Measurements from ENCODE around the gene PTPRJ. TPM values are rescaled to one million over a fixed set of nuclear protein-coding genes. Genes with fewer than 3 reads are reported as not detected.
A peak's percentile ranks its signal among the peaks of the same experiment; 100 is the strongest.

The PTPRJ gene
- total and polyA plus RNA-seq, 5 donors from 2014 or later = 13.8 to 81.8 (median 19.0) TPM

DNA sequence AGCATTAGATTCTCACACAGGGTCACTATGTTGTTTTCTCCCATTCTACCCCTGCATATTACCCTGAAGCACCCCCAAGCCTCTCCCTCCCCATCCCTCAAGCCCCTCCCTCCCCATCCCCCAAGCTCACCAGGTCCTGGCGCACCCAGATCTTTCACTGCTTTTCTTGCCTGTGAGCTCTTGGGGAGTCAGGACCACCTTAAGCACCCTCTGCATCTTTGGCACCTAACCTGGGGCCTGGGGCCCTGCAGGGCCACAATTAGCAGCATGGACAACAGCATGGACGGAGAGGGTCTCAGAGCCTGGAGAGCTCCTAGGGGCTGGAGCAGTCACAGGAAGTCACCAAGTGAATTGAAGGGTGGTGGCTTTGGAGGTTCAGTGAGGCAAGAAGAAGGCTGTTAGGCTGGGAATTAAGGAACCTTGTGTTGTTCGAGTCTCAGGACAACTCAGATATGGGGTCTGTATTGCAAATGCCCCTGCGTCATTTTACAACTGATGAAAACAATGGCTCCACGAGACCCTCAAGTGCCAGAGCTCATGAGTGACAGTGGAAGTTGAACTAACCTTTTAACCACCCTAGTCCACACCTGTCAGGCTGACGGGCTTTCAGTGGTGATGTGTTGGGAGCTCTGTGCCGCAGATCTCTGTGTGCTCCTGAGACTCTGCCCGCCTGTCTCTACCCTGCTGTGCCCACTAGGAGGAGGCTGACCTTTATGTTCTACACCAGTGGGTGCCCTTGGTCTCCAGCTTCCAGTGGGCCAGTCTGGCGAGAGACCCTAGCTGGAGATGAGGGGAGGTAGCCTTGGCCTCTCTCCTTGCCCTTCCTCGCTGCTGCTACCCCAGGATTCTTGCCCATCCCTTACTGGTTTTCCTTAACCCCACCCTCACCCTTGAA, 125.0 kb downstream of the PTPRJ start:
- peak overlapping the region; percentile 62 for H3K4me3 ChIP-seq (ENCODE audit: low read depth, low read length)
- DNase-seq = no peak
- Mint-ChIP-seq H3K4me1 (peaks cover 42 to 94% (median 65%) of the 10 kb centered on the region in 4 donors), H3K4me3 (peak overlapping the region; percentile 10 to 68 (median 50)), H3K36me3 (no peaks in the 10 kb centered on the region), H3K9me3 (no peaks in the 10 kb centered on the region), H3K27me3 (no peaks in the 10 kb centered on the region), H3K27ac (peak overlapping the region; percentile 79 to 87 (median 80))
- no peaks in the 10 kb centered on the region for H3K9me3 ChIP-seq (ENCODE audit: control insufficient read depth in 2 of 2, low read length in 2 of 2)
- H3K4me1 ChIP-seq (ENCODE audit: control insufficient read depth, insufficient read depth, low read length, poor library complexity, severe bottlenecking) = peaks cover 67% of the 10 kb centered on the region
- H3K36me3 ChIP-seq (ENCODE audit: control insufficient read depth, insufficient read depth, low read length) = no peaks in the 10 kb centered on the region
- H3K27me3 ChIP-seq (ENCODE audit: control insufficient read depth, insufficient read depth, low read length) = no peaks in the 10 kb centered on the region
- H3K27ac ChIP-seq (ENCODE audit: insufficient read depth, low read length, poor library complexity, severe bottlenecking) = peak overlapping the region; percentile 49
- ATAC-seq (ENCODE audit: low read depth in 2 of 2) = no peak

DNA sequence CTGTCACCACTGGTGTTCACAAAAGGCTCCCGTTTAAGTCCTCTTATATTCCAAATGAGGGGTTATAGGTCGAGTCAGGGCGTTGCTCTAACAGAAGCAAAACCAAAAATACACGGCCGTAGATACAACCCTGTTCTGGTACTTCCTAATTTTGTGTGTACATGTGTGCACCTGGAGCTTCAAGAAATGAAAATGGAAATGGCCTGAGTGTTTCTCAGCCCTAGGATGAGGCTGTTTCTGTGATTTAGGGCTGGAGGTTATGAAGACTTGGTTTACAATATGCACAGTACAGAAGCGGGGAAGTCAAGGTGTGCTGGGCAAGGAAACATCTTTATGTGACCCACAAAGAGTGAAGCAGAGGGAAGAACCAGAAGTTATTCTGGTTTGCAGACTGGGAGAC, 125.8 kb downstream of the PTPRJ start:
- Mint-ChIP-seq H3K4me1 (peaks cover 42 to 87% (median 65%) of the 10 kb centered on the region in 4 donors), H3K4me3 (peak overlapping the region; percentile 49 to 68 (median 58)), H3K9me3 (no peaks in the 10 kb centered on the region), H3K36me3 (no peaks in the 10 kb centered on the region), H3K27ac (peak overlapping the region; percentile 79 to 87 (median 80)), H3K27me3 (no peaks in the 10 kb centered on the region)
- Histone ChIP-seq H3K27ac (ENCODE audit: insufficient read depth, low read length, poor library complexity, severe bottlenecking) (peak overlapping the region; percentile 49), H3K36me3 (ENCODE audit: control insufficient read depth, insufficient read depth, low read length) (no peaks in the 10 kb centered on the region), H3K4me1 (ENCODE audit: control insufficient read depth, insufficient read depth, low read length, poor library complexity, severe bottlenecking) (peaks cover 64% of the 10 kb centered on the region), H3K27me3 (ENCODE audit: control insufficient read depth, insufficient read depth, low read length) (no peaks in the 10 kb centered on the region), H3K9me3 (ENCODE audit: control insufficient read depth in 2 of 2, low read length in 2 of 2) (no peaks in the 10 kb centered on the region), H3K4me3 (ENCODE audit: low read depth, low read length) (peak overlapping the region; percentile 62)
- DNase-seq = peak in 1 of 3 donors; percentile 45
- no peak for ATAC-seq (ENCODE audit: low read depth in 2 of 2)

DNA sequence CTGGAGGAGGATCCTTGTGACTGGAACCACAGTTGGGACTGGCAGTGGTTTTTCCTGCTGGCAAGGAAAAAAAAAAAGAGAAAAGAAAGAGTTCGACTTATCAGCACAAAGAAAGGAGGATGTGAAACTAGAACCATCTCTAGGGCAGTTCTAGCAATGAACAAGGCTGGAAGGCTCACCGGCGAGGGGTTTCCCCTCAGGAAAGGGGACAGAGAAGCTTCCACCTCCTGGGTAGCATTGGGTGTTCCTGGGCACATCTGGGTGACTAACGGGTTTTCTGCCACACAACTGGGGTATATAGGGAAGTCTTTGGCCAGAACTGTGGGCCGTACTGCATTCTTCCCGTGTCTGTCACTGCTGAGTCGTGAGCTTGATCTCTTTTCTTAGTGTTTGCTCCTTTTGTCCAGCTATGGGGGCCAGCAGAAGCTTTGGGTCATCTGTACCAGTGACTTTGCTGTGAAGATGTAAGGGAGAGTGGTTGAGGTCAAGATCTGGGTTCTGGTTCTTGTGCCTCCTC, 126.9 kb downstream of the PTPRJ start:
- Mint-ChIP-seq H3K4me1 (peaks cover 35 to 80% (median 58%) of the 10 kb centered on the region in 4 donors), H3K27ac (peak overlapping the region; percentile 87 to 96 (median 93)), H3K9me3 (no peaks in the 10 kb centered on the region), H3K36me3 (peaks cover 8% of the 10 kb centered on the region), H3K4me3 (peak overlapping the region; percentile 49 to 78 (median 76)), H3K27me3 (no peaks in the 10 kb centered on the region)
- Histone ChIP-seq H3K27ac (ENCODE audit: insufficient read depth, low read length, poor library complexity, severe bottlenecking) (peak overlapping the region; percentile 81), H3K4me3 (ENCODE audit: low read depth, low read length) (peak overlapping the region; percentile 74), H3K36me3 (ENCODE audit: control insufficient read depth, insufficient read depth, low read length) (peaks cover under 1% of the 10 kb centered on the region), H3K9me3 (ENCODE audit: control insufficient read depth in 2 of 2, low read length in 2 of 2) (no peaks in the 10 kb centered on the region), H3K27me3 (ENCODE audit: control insufficient read depth, insufficient read depth, low read length) (no peaks in the 10 kb centered on the region), H3K4me1 (ENCODE audit: control insufficient read depth, insufficient read depth, low read length, poor library complexity, severe bottlenecking) (peaks cover 58% of the 10 kb centered on the region)
- DNase-seq = peak in 1 of 3 donors; percentile 61
- ATAC-seq (ENCODE audit: low read depth in 2 of 2) = peak in 1 of 2 donors; percentile 33

DNA sequence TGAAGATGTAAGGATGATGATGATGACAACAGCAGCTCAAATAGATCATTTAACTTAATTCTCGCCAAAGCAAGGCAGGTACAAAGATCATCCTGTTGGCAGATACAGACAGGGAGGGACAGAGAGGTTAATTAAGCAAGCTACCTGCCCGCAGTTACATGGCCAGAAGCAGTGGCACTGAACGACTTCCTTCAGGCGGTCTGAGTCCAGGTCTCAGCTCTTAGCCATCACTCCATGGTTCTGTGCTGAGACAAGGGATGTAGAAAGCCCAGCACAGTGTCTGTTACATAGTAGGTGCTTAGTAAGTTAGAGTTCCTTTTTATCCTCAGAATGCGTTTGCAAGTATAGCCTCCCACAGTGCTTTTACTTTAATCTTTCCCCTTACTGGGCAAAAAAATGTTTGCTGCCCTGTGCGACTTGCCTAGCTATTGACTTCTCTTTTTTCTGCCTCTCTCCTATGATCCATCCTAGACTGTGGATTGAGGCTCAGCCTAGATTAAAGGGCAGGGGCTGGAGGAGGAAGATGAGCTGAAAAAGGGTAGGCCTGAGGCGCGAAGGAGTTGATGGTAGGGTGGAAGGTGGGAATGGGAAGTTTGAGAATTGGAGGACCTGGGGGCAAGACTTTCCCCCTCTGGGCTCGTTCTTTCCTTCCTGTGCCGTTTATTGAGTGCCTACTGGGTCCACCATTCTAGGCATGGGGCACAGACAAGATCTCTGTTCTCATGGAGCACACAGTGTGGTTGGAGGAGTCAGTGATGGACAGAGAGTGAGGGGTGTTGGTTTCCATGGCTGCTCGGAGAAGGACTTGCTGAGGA, 128.1 kb downstream of the PTPRJ start:
- Mint-ChIP-seq H3K9me3 (no peaks in the 10 kb centered on the region), H3K27ac (peak overlapping the region; percentile 87 to 96 (median 93)), H3K36me3 (peaks cover 16% of the 10 kb centered on the region), H3K4me1 (peaks cover 29 to 68% (median 50%) of the 10 kb centered on the region in 4 donors), H3K4me3 (peak overlapping the region; percentile 40 to 78 (median 76)), H3K27me3 (no peaks in the 10 kb centered on the region)
- peaks cover 56% of the 10 kb centered on the region for H3K4me1 ChIP-seq (ENCODE audit: control insufficient read depth, insufficient read depth, low read length, poor library complexity, severe bottlenecking)
- no peaks in the 10 kb centered on the region for H3K27me3 ChIP-seq (ENCODE audit: control insufficient read depth, insufficient read depth, low read length)
- no peaks in the 10 kb centered on the region for H3K9me3 ChIP-seq (ENCODE audit: control insufficient read depth in 2 of 2, low read length in 2 of 2)
- ATAC-seq (ENCODE audit: low read depth in 2 of 2) = no peak
- peak overlapping the region; percentile 74 for H3K4me3 ChIP-seq (ENCODE audit: low read depth, low read length)
- no peak for DNase-seq
- peak overlapping the region; percentile 81 for H3K27ac ChIP-seq (ENCODE audit: insufficient read depth, low read length, poor library complexity, severe bottlenecking)
- peaks cover 13% of the 10 kb centered on the region for H3K36me3 ChIP-seq (ENCODE audit: control insufficient read depth, insufficient read depth, low read length)

DNA sequence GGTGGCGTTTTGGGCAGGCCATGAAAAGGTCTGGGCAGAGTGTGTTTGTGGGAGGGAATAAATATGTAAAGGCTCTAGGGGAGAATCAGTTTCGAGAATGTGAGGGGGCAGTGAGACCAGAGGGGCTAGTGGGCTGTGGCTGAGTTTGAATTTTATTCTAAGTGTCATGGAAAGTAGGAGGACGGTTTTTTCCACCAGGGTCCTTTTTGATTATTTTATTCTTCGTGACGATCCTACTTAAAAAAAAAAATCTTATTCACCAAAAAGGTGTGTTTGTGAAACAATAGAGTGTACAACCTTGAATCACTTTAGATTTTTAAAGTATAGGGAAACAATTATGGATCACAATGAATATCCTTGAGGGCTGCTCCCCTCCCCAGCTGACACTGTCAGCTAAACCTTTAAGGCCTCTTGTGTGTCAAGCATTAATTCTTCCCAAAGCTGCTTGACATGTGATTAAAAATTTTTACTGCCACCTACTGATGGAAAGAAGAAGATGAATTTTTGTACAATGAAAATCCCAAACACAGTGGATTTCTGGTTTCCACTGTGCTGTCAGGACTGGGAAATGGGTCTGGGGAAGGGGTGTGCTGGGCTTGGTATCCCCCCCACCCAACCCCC, 128.8 kb downstream of the PTPRJ start:
- Histone ChIP-seq H3K27ac (ENCODE audit: insufficient read depth, low read length, poor library complexity, severe bottlenecking) (peak overlapping the region; percentile 81), H3K36me3 (ENCODE audit: control insufficient read depth, insufficient read depth, low read length) (peaks cover 19% of the 10 kb centered on the region), H3K4me3 (ENCODE audit: low read depth, low read length) (peak overlapping the region; percentile 91), H3K27me3 (ENCODE audit: control insufficient read depth, insufficient read depth, low read length) (no peaks in the 10 kb centered on the region), H3K9me3 (ENCODE audit: control insufficient read depth in 2 of 2, low read length in 2 of 2) (peaks cover 0 to 2% of the 10 kb centered on the region in 2 experiments), H3K4me1 (ENCODE audit: control insufficient read depth, insufficient read depth, low read length, poor library complexity, severe bottlenecking) (peaks cover 51% of the 10 kb centered on the region)
- Mint-ChIP-seq H3K4me1 (peaks cover 29 to 60% (median 48%) of the 10 kb centered on the region in 4 donors), H3K36me3 (peaks cover 18% of the 10 kb centered on the region), H3K9me3 (no peaks in the 10 kb centered on the region), H3K27me3 (no peaks in the 10 kb centered on the region), H3K27ac (peak overlapping the region; percentile 87 to 96 (median 93)), H3K4me3 (peak overlapping the region; percentile 40 to 83 (median 77))
- DNase-seq (peak in 2 of 3 donors; percentile 48 to 71), ATAC-seq (ENCODE audit: low read depth in 2 of 2) (peak in 1 of 2 donors; percentile 25)

DNA sequence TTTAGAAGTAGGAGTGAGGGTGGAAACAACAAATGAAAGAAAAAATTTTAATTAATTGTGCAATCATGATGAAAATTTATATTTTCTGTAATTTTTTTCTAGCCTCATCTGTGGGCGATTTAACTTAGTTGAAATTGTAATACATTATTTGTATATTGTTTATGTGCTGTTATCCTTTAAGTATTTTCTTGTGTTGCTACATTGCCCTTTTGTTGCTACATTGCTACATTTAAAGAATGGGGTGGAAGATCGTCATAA, 130.1 kb downstream of the PTPRJ start:
- Mint-ChIP-seq H3K27me3 (no peaks in the 10 kb centered on the region), H3K36me3 (peaks cover 29% of the 10 kb centered on the region), H3K27ac (peak overlapping the region in 1 of 3 donors; percentile 97), H3K9me3 (peaks cover 0 to 11% (median 5%) of the 10 kb centered on the region in 7 donors), H3K4me1 (peaks cover 37 to 49% (median 46%) of the 10 kb centered on the region in 4 donors), H3K4me3 (no peak overlapping the region)
- Histone ChIP-seq H3K27me3 (ENCODE audit: control insufficient read depth, insufficient read depth, low read length) (no peaks in the 10 kb centered on the region), H3K4me3 (ENCODE audit: low read depth, low read length) (no peak overlapping the region), H3K4me1 (ENCODE audit: control insufficient read depth, insufficient read depth, low read length, poor library complexity, severe bottlenecking) (peaks cover 48% of the 10 kb centered on the region), H3K9me3 (ENCODE audit: control insufficient read depth in 2 of 2, low read length in 2 of 2) (peaks cover 11 to 15% of the 10 kb centered on the region in 2 experiments), H3K36me3 (ENCODE audit: control insufficient read depth, insufficient read depth, low read length) (peaks cover 32% of the 10 kb centered on the region), H3K27ac (ENCODE audit: insufficient read depth, low read length, poor library complexity, severe bottlenecking) (peak overlapping the region; percentile 81)
- ATAC-seq (ENCODE audit: low read depth in 2 of 2) (no peak), DNase-seq (no peak)

DNA sequence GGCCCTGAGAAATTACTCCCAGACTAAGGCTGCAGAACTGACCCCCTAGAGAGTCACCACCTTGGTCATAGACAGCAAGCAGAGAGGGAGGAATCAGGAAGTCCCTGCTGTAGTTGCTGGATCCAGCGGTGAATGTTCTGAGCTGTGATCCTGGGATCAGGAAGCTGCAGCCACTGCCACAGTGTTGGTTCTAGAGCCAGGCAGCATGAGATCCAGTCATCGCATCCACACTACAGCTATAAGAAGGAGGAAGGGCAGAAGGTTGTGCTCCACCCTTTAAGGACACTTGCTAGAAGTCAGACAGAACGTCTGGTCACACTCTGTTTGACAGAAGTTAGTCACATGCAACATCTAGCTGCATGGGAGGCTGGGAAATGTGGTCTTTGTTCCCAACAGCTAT, 131.5 kb downstream of the PTPRJ start:
- no peaks in the 10 kb centered on the region for H3K27me3 Mint-ChIP-seq
- H3K36me3 Mint-ChIP-seq = peaks cover 42% of the 10 kb centered on the region
- H3K4me1 Mint-ChIP-seq = peaks cover 35 to 42% (median 37%) of the 10 kb centered on the region in 4 donors
- Histone ChIP-seq H3K4me3 (ENCODE audit: low read depth, low read length) (no peak overlapping the region), H3K4me1 (ENCODE audit: control insufficient read depth, insufficient read depth, low read length, poor library complexity, severe bottlenecking) (peaks cover 34% of the 10 kb centered on the region), H3K9me3 (ENCODE audit: control insufficient read depth in 2 of 2, low read length in 2 of 2) (peaks cover 14 to 16% of the 10 kb centered on the region in 2 experiments), H3K27me3 (ENCODE audit: control insufficient read depth, insufficient read depth, low read length) (no peaks in the 10 kb centered on the region), H3K36me3 (ENCODE audit: control insufficient read depth, insufficient read depth, low read length) (peaks cover 32% of the 10 kb centered on the region), H3K27ac (ENCODE audit: insufficient read depth, low read length, poor library complexity, severe bottlenecking) (no peak overlapping the region)
- peaks cover 0 to 14% (median 5%) of the 10 kb centered on the region in 7 donors for H3K9me3 Mint-ChIP-seq
- no peak for DNase-seq
- H3K27ac Mint-ChIP-seq = no peak overlapping the region
- ATAC-seq (ENCODE audit: low read depth in 2 of 2) = no peak
- H3K4me3 Mint-ChIP-seq = no peak overlapping the region
